ENCODE measurements around the gene COLEC12. TPM values are rescaled to one million over a fixed set of nuclear protein-coding genes. Genes with fewer than 3 reads are reported as not detected.

COLEC12 gene
- total and polyA plus RNA-seq, 9 donors: 0.78 to 20.7 (median 5.9) TPM

- no peak for TF ChIP-seq EP300 (IDR thresholded peaks at IDR 0.05)
- no peak for TF ChIP-seq POLR2A (IDR thresholded peaks at IDR 0.05)
- TF ChIP-seq, protein P1, sequence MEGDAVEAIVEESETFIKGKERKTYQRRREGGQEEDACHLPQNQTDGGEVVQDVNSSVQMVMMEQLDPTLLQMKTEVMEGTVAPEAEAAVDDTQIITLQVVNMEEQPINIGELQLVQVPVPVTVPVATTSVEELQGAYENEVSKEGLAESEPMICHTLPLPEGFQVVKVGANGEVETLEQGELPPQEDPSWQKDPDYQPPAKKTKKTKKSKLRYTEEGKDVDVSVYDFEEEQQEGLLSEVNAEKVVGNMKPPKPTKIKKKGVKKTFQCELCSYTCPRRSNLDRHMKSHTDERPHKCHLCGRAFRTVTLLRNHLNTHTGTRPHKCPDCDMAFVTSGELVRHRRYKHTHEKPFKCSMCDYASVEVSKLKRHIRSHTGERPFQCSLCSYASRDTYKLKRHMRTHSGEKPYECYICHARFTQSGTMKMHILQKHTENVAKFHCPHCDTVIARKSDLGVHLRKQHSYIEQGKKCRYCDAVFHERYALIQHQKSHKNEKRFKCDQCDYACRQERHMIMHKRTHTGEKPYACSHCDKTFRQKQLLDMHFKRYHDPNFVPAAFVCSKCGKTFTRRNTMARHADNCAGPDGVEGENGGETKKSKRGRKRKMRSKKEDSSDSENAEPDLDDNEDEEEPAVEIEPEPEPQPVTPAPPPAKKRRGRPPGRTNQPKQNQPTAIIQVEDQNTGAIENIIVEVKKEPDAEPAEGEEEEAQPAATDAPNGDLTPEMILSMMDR (IDR thresholded peaks at IDR 0.05): no peak
- Histone ChIP-seq H3K36me3 (no peaks in the 10 kb centered on the region), H3K9me3 (no peaks in the 10 kb centered on the region), H3K27me3 (no peaks in the 10 kb centered on the region), H3K27ac (no peak overlapping the region), H3K4me3 (no peak overlapping the region), H3K4me1 (ENCODE audit: insufficient read depth) (no peaks in the 10 kb centered on the region)
- intact Hi-C loops (cut with DNase I): no loop called here
- WGBS, 3 donors: 5 to 13% (median 11%) methylated on average over 3 of the region's 3 CpGs
- no peak for DNase-seq
Observed at GRCh38 chr18:354471-354870, 146.0 kb downstream of the COLEC12 start.

DNA sequence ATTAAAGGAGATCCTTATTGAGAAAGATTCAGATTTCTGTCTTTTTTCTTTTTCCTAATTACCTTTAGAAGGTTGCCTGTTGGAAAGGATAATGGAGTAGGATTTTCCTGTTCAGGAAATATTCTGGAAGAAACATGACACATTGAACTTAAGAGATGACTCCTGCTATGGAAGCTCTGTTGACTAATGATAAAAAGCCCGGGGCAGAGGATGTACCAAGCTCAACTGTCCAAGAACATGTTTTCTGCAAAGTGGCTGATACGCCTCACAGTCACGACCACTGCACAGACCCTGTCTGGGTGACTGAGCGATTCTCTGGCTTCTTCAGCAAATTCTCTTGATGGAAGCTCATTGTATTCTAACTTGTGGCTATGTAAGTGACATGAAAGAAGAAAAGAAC, 146.5 kb downstream of the COLEC12 start:
- no peak overlapping the region for H3K4me3 ChIP-seq
- no peaks in the 10 kb centered on the region for H3K9me3 ChIP-seq
- no peaks in the 10 kb centered on the region for H3K27me3 ChIP-seq
- H3K27ac ChIP-seq: no peak overlapping the region
- DNase-seq: no peak
- H3K4me1 ChIP-seq (ENCODE audit: insufficient read depth): no peaks in the 10 kb centered on the region
- intact Hi-C loops (cut with DNase I): no loop called here
- H3K36me3 ChIP-seq: no peaks in the 10 kb centered on the region
- no peak for TF ChIP-seq POLR2A (IDR thresholded peaks at IDR 0.05)
- TF ChIP-seq EP300 (IDR thresholded peaks at IDR 0.05): no peak
- TF ChIP-seq, protein P1 (IDR thresholded peaks at IDR 0.05): no peak
- WGBS, 3 donors: 26 to 52% (median 46%) methylated on average over 4 of the region's 4 CpGs

- H3K4me3 ChIP-seq: no peak overlapping the region
- TF ChIP-seq EP300 (IDR thresholded peaks at IDR 0.05) (no peak), POLR2A (IDR thresholded peaks at IDR 0.05) (no peak)
- TF ChIP-seq, protein P1 (IDR thresholded peaks at IDR 0.05): no peak
Observed at GRCh38 chr18:352438-352837, 148.1 kb downstream of the COLEC12 start.

GRCh38 chr18:350953-351572, 149.4 kb downstream of the COLEC12 start:
- Histone ChIP-seq H3K4me3 (no peak overlapping the region), H3K9me3 (no peaks in the 10 kb centered on the region), H3K27ac (no peak overlapping the region), H3K36me3 (no peaks in the 10 kb centered on the region), H3K27me3 (no peaks in the 10 kb centered on the region), H3K4me1 (ENCODE audit: insufficient read depth) (no peaks in the 10 kb centered on the region)
- 84 to 92% (median 90%) methylated on average over 6 of the region's 6 CpGs for WGBS, 3 donors
- TF ChIP-seq, protein P1 (IDR thresholded peaks at IDR 0.05): no peak
- TF ChIP-seq POLR2A (IDR thresholded peaks at IDR 0.05): no peak
- no peak for TF ChIP-seq EP300 (IDR thresholded peaks at IDR 0.05)
- no peak for DNase-seq
- intact Hi-C loops (cut with DNase I): no loop called here

More at GRCh38 chr18:352438-352837, 148.1 kb downstream of the COLEC12 start:
- no peaks in the 10 kb centered on the region for H3K36me3 ChIP-seq
- H3K9me3 ChIP-seq: no peaks in the 10 kb centered on the region
- no peaks in the 10 kb centered on the region for H3K27me3 ChIP-seq
- no peak for DNase-seq
- no peak overlapping the region for H3K27ac ChIP-seq
- intact Hi-C loops (cut with DNase I): no loop called here
- 39 to 61% (median 42%) methylated on average over 3 of the region's 3 CpGs for WGBS, 3 donors
- H3K4me1 ChIP-seq (ENCODE audit: insufficient read depth): no peaks in the 10 kb centered on the region
